ENCODE results near the gene LTBP3.

LTBP3 gene

GRCh38 chr11:65506772-65507505 is 51.2 kb downstream of the LTBP3 start:
- Histone ChIP-seq H3K9me3 (ENCODE audit: control insufficient read depth in 1 of 2, low read length in 2 of 2) (no peaks in the 10 kb centered on the region), H3K27ac (ENCODE audit: low read length) (peak overlapping the region; percentile 100), H3K4me1 (ENCODE audit: control insufficient read depth in 1 of 2, insufficient read depth in 2 of 2, low read length in 2 of 2) (peaks cover 17 to 18% of the 10 kb centered on the region in 2 donors), H3K36me3 (ENCODE audit: control insufficient read depth in 1 of 2, insufficient read depth in 2 of 2, low read length in 2 of 2) (peaks cover 42 to 46% of the 10 kb centered on the region in 2 donors), H3K4me3 (ENCODE audit: low read depth in 1 of 2, low read length in 2 of 2) (peak overlapping the region; percentile 91 to 96), H3K27me3 (ENCODE audit: low read depth, low read length) (no peaks in the 10 kb centered on the region)

- Histone ChIP-seq H3K9me3 (ENCODE audit: control insufficient read depth in 1 of 2, low read length in 2 of 2) (no peaks in the 10 kb centered on the region), H3K36me3 (ENCODE audit: control insufficient read depth in 1 of 2, insufficient read depth in 2 of 2, low read length in 2 of 2) (peaks cover 48 to 52% of the 10 kb centered on the region in 2 donors), H3K4me1 (ENCODE audit: control insufficient read depth in 1 of 2, insufficient read depth in 2 of 2, low read length in 2 of 2) (peaks cover 17 to 18% of the 10 kb centered on the region in 2 donors), H3K4me3 (ENCODE audit: low read depth in 1 of 2, low read length in 2 of 2) (peak overlapping the region; percentile 91 to 96), H3K27ac (ENCODE audit: low read length) (peak overlapping the region; percentile 100), H3K27me3 (ENCODE audit: low read depth, low read length) (no peaks in the 10 kb centered on the region)
Observed at GRCh38 chr11:65506290-65506771, 51.8 kb downstream of the LTBP3 start.

- Histone ChIP-seq H3K36me3 (ENCODE audit: control insufficient read depth in 1 of 2, insufficient read depth in 2 of 2, low read length in 2 of 2) (peaks cover 54 to 58% of the 10 kb centered on the region in 2 donors), H3K27ac (ENCODE audit: low read length) (peak overlapping the region; percentile 100), H3K9me3 (ENCODE audit: control insufficient read depth in 1 of 2, low read length in 2 of 2) (no peaks in the 10 kb centered on the region), H3K4me3 (ENCODE audit: low read depth in 1 of 2, low read length in 2 of 2) (peak overlapping the region; percentile 91 to 96), H3K4me1 (ENCODE audit: control insufficient read depth in 1 of 2, insufficient read depth in 2 of 2, low read length in 2 of 2) (peaks cover 17 to 18% of the 10 kb centered on the region in 2 donors), H3K27me3 (ENCODE audit: low read depth, low read length) (no peaks in the 10 kb centered on the region)
Observed at GRCh38 chr11:65505466-65506289, 52.5 kb downstream of the LTBP3 start.

- Histone ChIP-seq H3K36me3 (ENCODE audit: control insufficient read depth in 1 of 2, insufficient read depth in 2 of 2, low read length in 2 of 2) (peaks cover 54 to 63% of the 10 kb centered on the region in 2 donors), H3K27me3 (ENCODE audit: low read depth, low read length) (no peaks in the 10 kb centered on the region), H3K4me3 (ENCODE audit: low read depth in 1 of 2, low read length in 2 of 2) (peak overlapping the region; percentile 91 to 96), H3K4me1 (ENCODE audit: control insufficient read depth in 1 of 2, insufficient read depth in 2 of 2, low read length in 2 of 2) (peaks cover 17 to 18% of the 10 kb centered on the region in 2 donors), H3K9me3 (ENCODE audit: control insufficient read depth in 1 of 2, low read length in 2 of 2) (no peaks in the 10 kb centered on the region), H3K27ac (ENCODE audit: low read length) (peak overlapping the region; percentile 100)
Observed at GRCh38 chr11:65504674-65505465, 53.3 kb downstream of the LTBP3 start.

GRCh38 chr11:65503949-65504673 is 54.0 kb downstream of the LTBP3 start:
- Histone ChIP-seq H3K36me3 (ENCODE audit: control insufficient read depth in 1 of 2, insufficient read depth in 2 of 2, low read length in 2 of 2) (peaks cover 54 to 63% of the 10 kb centered on the region in 2 donors), H3K27ac (ENCODE audit: low read length) (peak overlapping the region; percentile 100), H3K9me3 (ENCODE audit: control insufficient read depth in 1 of 2, low read length in 2 of 2) (no peaks in the 10 kb centered on the region), H3K27me3 (ENCODE audit: low read depth, low read length) (no peaks in the 10 kb centered on the region), H3K4me1 (ENCODE audit: control insufficient read depth in 1 of 2, insufficient read depth in 2 of 2, low read length in 2 of 2) (peaks cover 17 to 18% of the 10 kb centered on the region in 2 donors), H3K4me3 (ENCODE audit: low read depth in 1 of 2, low read length in 2 of 2) (peak overlapping the region; percentile 91 to 96)

- peaks cover 56 to 63% of the 10 kb centered on the region in 2 donors for H3K36me3 ChIP-seq (ENCODE audit: control insufficient read depth in 1 of 2, insufficient read depth in 2 of 2, low read length in 2 of 2)
- peak overlapping the region; percentile 100 for H3K27ac ChIP-seq (ENCODE audit: low read length)
- H3K4me1 ChIP-seq (ENCODE audit: control insufficient read depth in 1 of 2, insufficient read depth in 2 of 2, low read length in 2 of 2) = peaks cover 17 to 18% of the 10 kb centered on the region in 2 donors
Observed at GRCh38 chr11:65503368-65503948, 54.7 kb downstream of the LTBP3 start.

GRCh38 chr11:65502555-65503367 is 55.4 kb downstream of the LTBP3 start:
- Histone ChIP-seq H3K9me3 (ENCODE audit: control insufficient read depth in 1 of 2, low read length in 2 of 2) (no peaks in the 10 kb centered on the region), H3K4me1 (ENCODE audit: control insufficient read depth in 1 of 2, insufficient read depth in 2 of 2, low read length in 2 of 2) (peaks cover 17 to 18% of the 10 kb centered on the region in 2 donors), H3K36me3 (ENCODE audit: control insufficient read depth in 1 of 2, insufficient read depth in 2 of 2, low read length in 2 of 2) (peaks cover 63% of the 10 kb centered on the region in 2 donors), H3K4me3 (ENCODE audit: low read depth in 1 of 2, low read length in 2 of 2) (peak overlapping the region; percentile 91 to 96), H3K27ac (ENCODE audit: low read length) (peak overlapping the region; percentile 100), H3K27me3 (ENCODE audit: low read depth, low read length) (no peaks in the 10 kb centered on the region)

More at GRCh38 chr11:65503368-65503948, 54.7 kb downstream of the LTBP3 start:
- Histone ChIP-seq H3K4me3 (ENCODE audit: low read depth in 1 of 2, low read length in 2 of 2) (peak overlapping the region; percentile 91 to 96), H3K9me3 (ENCODE audit: control insufficient read depth in 1 of 2, low read length in 2 of 2) (no peaks in the 10 kb centered on the region), H3K27me3 (ENCODE audit: low read depth, low read length) (no peaks in the 10 kb centered on the region)

GRCh38 chr11:65502274-65502554 is 55.9 kb downstream of the LTBP3 start:
- Histone ChIP-seq H3K27ac (ENCODE audit: low read length) (peak overlapping the region; percentile 100), H3K9me3 (ENCODE audit: control insufficient read depth in 1 of 2, low read length in 2 of 2) (no peaks in the 10 kb centered on the region), H3K27me3 (ENCODE audit: low read depth, low read length) (no peaks in the 10 kb centered on the region), H3K4me1 (ENCODE audit: control insufficient read depth in 1 of 2, insufficient read depth in 2 of 2, low read length in 2 of 2) (peaks cover 17 to 18% of the 10 kb centered on the region in 2 donors), H3K36me3 (ENCODE audit: control insufficient read depth in 1 of 2, insufficient read depth in 2 of 2, low read length in 2 of 2) (peaks cover 63 to 65% of the 10 kb centered on the region in 2 donors), H3K4me3 (ENCODE audit: low read depth in 1 of 2, low read length in 2 of 2) (peak overlapping the region; percentile 91 to 96)

- peaks cover 16 to 20% of the 10 kb centered on the region in 2 donors for H3K4me1 ChIP-seq (ENCODE audit: control insufficient read depth in 1 of 2, insufficient read depth in 2 of 2, low read length in 2 of 2)
- H3K36me3 ChIP-seq (ENCODE audit: control insufficient read depth in 1 of 2, insufficient read depth in 2 of 2, low read length in 2 of 2) = peaks cover 63 to 70% of the 10 kb centered on the region in 2 donors
- H3K4me3 ChIP-seq (ENCODE audit: low read depth in 1 of 2, low read length in 2 of 2) = peak overlapping the region; percentile 91 to 96
- no peaks in the 10 kb centered on the region for H3K27me3 ChIP-seq (ENCODE audit: low read depth, low read length)
- H3K27ac ChIP-seq (ENCODE audit: low read length) = peak overlapping the region; percentile 100
- no peaks in the 10 kb centered on the region for H3K9me3 ChIP-seq (ENCODE audit: control insufficient read depth in 1 of 2, low read length in 2 of 2)
Observed at GRCh38 chr11:65501472-65502273, 56.5 kb downstream of the LTBP3 start.
